ENCODE measurements around the gene CD180.

- no peak for TF ChIP-seq EZH2 (IDR thresholded peaks at IDR 0.05; ENCODE audit: insufficient read depth, poor library complexity, severe bottlenecking)
- TF ChIP-seq EZH2phosphoT487 (IDR thresholded peaks at IDR 0.05; ENCODE audit: insufficient read depth, low read depth), result no peak
Observed at GRCh38 chr5:67238191-67238590, 41.6 kb upstream of the CD180 start.
